H1 (cell line): ENCODE measurements around the gene RCC2. TPM values are rescaled to one million over a fixed set of nuclear protein-coding genes. Genes with fewer than 3 reads are reported as not detected.

Experiments
- CTCF ChIA-PET: fragments of 300-600 bp; sonication (Branson Sonifier 250); formaldehyde crosslinking; loops from one replicate; lab custom pipeline; 2021; ENCODE audit not compliant: partially characterized antibody; lab: Charles Lee
- POLR2A ChIA-PET: fragments of 300-600 bp; sonication (Branson Sonifier 250); formaldehyde crosslinking; loops from one replicate; lab custom pipeline; 2021; ENCODE audit warnings: inconsistent platforms; ENCODE audit not compliant: partially characterized antibody; lab: Charles Lee
- DNase-seq, 2 experiments: peaks; one replicate each; pipeline versions ENCODE4 v3.0.0 to v3.0.0-alpha.2; 2010 to 2022; ENCODE audit warnings: low spot score in 2 of 2, low read depth in 1 of 2, mixed read lengths in 1 of 2
- FAIRE-seq: peaks from 2 replicates; lab custom pipeline; 2011; peaks lifted over from hg19 to GRCh38; lab: Jason Lieb, UNC
- H2AFZ ChIP-seq: 2 replicates; pipeline ENCODE4 v1.8.1; 2012; ENCODE audit warnings: low read length, inconsistent platforms
- H2AK5ac ChIP-seq: 2 replicates; pipeline ENCODE4 v1.6.1; 2013; ENCODE audit warnings: low read depth, low read length
- H2BK120ac ChIP-seq: replicated peaks from 2 replicates; pipeline ENCODE3; 2013; ENCODE audit warnings: low read depth, low read length, inconsistent platforms
- H2BK12ac ChIP-seq: 2 replicates; pipeline ENCODE4 v1.6.1; 2013; ENCODE audit warnings: low read depth, low read length
- H2BK15ac ChIP-seq: 2 replicates; pipeline ENCODE4 v1.6.1; 2013; ENCODE audit warnings: low read length
- H2BK20ac ChIP-seq: 2 replicates; pipeline ENCODE4 v1.6.1; 2013; ENCODE audit warnings: low read length
- H2BK5ac ChIP-seq: 2 replicates; pipeline ENCODE4 v1.6.1; 2013; ENCODE audit warnings: low read depth, low read length
- H3K14ac ChIP-seq: 2 replicates; pipeline ENCODE4 v1.6.1; 2013; ENCODE audit warnings: inconsistent platforms; ENCODE audit not compliant: insufficient read length
- H3K18ac ChIP-seq: 2 replicates; pipeline ENCODE4 v1.6.1; 2013; ENCODE audit warnings: low read length; ENCODE audit errors: extremely low read depth
- H3K23ac ChIP-seq: 2 replicates; pipeline ENCODE4 v1.6.1; 2013; ENCODE audit warnings: inconsistent platforms; ENCODE audit not compliant: insufficient read length
- H3K23me2 ChIP-seq: 2 replicates; pipeline ENCODE4 v1.6.1; 2013; ENCODE audit warnings: low read depth, low read length
- H3K27ac ChIP-seq: 2 replicates; pipeline ENCODE4 v1.6.1; 2011; ENCODE audit warnings: low read depth, low read length, inconsistent platforms
- H3K27me3 ChIP-seq, 4 experiments: replicated peaks in 1 of 4; 1 replicate in 1 of 4; 2 replicates in 3 of 4; pipeline versions ENCODE4 v1.6.1 to v1.8.1; 2011 to 2013; ENCODE audit warnings: low read length in 3 of 4, mild to moderate bottlenecking in 3 of 4, inconsistent platforms in 2 of 4, mixed read lengths in 2 of 4, moderate library complexity in 1 of 4; ENCODE audit not compliant: control insufficient read depth in 3 of 4, insufficient read depth in 3 of 4; ENCODE audit errors: extremely low read depth in 1 of 4
- H3K36me3 ChIP-seq, 4 experiments: 2 replicates each; pipeline versions ENCODE4 v1.6.1 to v1.8.1; 2011 to 2013; ENCODE audit warnings: mild to moderate bottlenecking in 4 of 4, low read length in 3 of 4, moderate library complexity in 2 of 4, control low read depth in 1 of 4, inconsistent platforms in 1 of 4; ENCODE audit not compliant: insufficient read depth in 4 of 4, control insufficient read depth in 2 of 4
- H3K4ac ChIP-seq: replicated peaks from 2 replicates; pipeline ENCODE3; 2013; ENCODE audit warnings: low read length, low read depth, mixed read lengths, inconsistent platforms; ENCODE audit not compliant: insufficient read length
- H3K4me1 ChIP-seq, 4 experiments: replicated peaks in 1 of 4; 1 replicate in 1 of 4; 2 replicates in 3 of 4; pipeline versions ENCODE4 v1.6.1 to v1.8.1; 2011 to 2013; ENCODE audit warnings: low read length in 3 of 4, inconsistent platforms in 2 of 4, mixed read lengths in 1 of 4; ENCODE audit not compliant: insufficient read depth in 4 of 4, control insufficient read depth in 3 of 4
- H3K4me2 ChIP-seq, 2 experiments: 2 replicates each; pipeline versions ENCODE4 v1.6.1 to v1.8.1; 2011 to 2013; ENCODE audit warnings: low read depth in 2 of 2, low read length in 2 of 2, control low read depth in 1 of 2, inconsistent platforms in 1 of 2, mild to moderate bottlenecking in 1 of 2; ENCODE audit not compliant: insufficient read depth in 1 of 2
- H3K4me3 ChIP-seq, 4 experiments: fragments of 200-600, 300-600 bp in 1 of 4; sonication (generic), shearing (Covaris generic), sonication (Bioruptor Twin) in 1 of 4; 2 replicates each; pipeline versions ENCODE4 v1.5.1 to v1.8.1; 2011 to 2016; ENCODE audit warnings: low read length in 4 of 4, low read depth in 3 of 4, control low read depth in 2 of 4, inconsistent platforms in 2 of 4, mild to moderate bottlenecking in 2 of 4, mixed read lengths in 1 of 4, moderate library complexity in 1 of 4; ENCODE audit not compliant: insufficient read depth in 2 of 4; ENCODE audit errors: extremely low read depth in 1 of 4
- H3K56ac ChIP-seq: replicated peaks from 2 replicates; pipeline ENCODE3; 2013; ENCODE audit warnings: low read depth, mild to moderate bottlenecking, mixed read lengths, low read length, inconsistent platforms; ENCODE audit not compliant: insufficient read length
- H3K79me1 ChIP-seq: 2 replicates; pipeline ENCODE4 v1.6.1; 2013; ENCODE audit warnings: low read depth, low read length, control low read depth
- H3K79me2 ChIP-seq, 2 experiments: 2 replicates each; pipeline versions ENCODE4 v1.6.1 to v1.8.1; 2012 to 2013; ENCODE audit warnings: low read length in 2 of 2, mild to moderate bottlenecking in 2 of 2, inconsistent platforms in 1 of 2; ENCODE audit not compliant: insufficient read depth in 2 of 2, control insufficient read depth in 1 of 2
- H3K9ac ChIP-seq, 4 experiments: replicated peaks in 1 of 4; 1 replicate in 1 of 4; 2 replicates in 3 of 4; pipeline versions ENCODE4 v1.6.1 to v1.8.1; 2011 to 2013; ENCODE audit warnings: low read depth in 3 of 4, low read length in 3 of 4, control low read depth in 2 of 4, mild to moderate bottlenecking in 2 of 4, moderate library complexity in 2 of 4, inconsistent platforms in 1 of 4; ENCODE audit errors: extremely low read depth in 1 of 4
- H3K9me3 ChIP-seq, 2 experiments: 2 replicates each; pipeline versions ENCODE4 v1.6.1 to v1.8.1; 2012 to 2013; ENCODE audit warnings: mild to moderate bottlenecking in 2 of 2, moderate library complexity in 2 of 2, control low read depth in 1 of 2, inconsistent platforms in 1 of 2, low read depth in 1 of 2, low read length in 1 of 2, mixed read lengths in 1 of 2; ENCODE audit not compliant: insufficient read depth in 2 of 2
- H4K20me1 ChIP-seq, 2 experiments: replicated peaks in 1 of 2; 2 replicates each; pipeline versions ENCODE3 to v1.8.1; 2011 to 2013; ENCODE audit warnings: inconsistent platforms in 2 of 2, low read length in 2 of 2, mild to moderate bottlenecking in 1 of 2; ENCODE audit not compliant: insufficient read depth in 2 of 2, control insufficient read depth in 1 of 2
- H4K5ac ChIP-seq: 2 replicates; pipeline ENCODE4 v1.6.1; 2013; ENCODE audit warnings: low read length, low read depth, mixed read lengths, inconsistent platforms; ENCODE audit not compliant: insufficient read length
- H4K8ac ChIP-seq: 2 replicates; pipeline ENCODE4 v1.8.0; 2013; ENCODE audit warnings: mild to moderate bottlenecking, moderate library complexity, low read length, inconsistent platforms; ENCODE audit not compliant: insufficient read depth; ENCODE audit errors: extremely low read depth
- H4K91ac ChIP-seq: replicated peaks from 2 replicates; pipeline ENCODE3; 2013; ENCODE audit warnings: low read length, mixed read lengths, inconsistent platforms; ENCODE audit not compliant: insufficient read length
- JUND ChIP-seq: IDR thresholded peaks from 2 replicates; pipeline ENCODE4 v1.6.1; 2011; ENCODE audit warnings: mild to moderate bottlenecking, improper control_type of control experiment, low read length
- RBBP5 ChIP-seq: IDR thresholded peaks from 2 replicates; pipeline ENCODE4 v1.7.1; 2012; ENCODE audit warnings: low read depth, mild to moderate bottlenecking, inconsistent platforms, low read length, moderate library complexity, borderline replicate concordance
- WGBS, 2 experiments: shearing (Covaris generic) in 1 of 2; methylation state at CpG; one replicate each; pipeline versions ENCODE4 v1.1.6 to v1.1.7; 2013 to 2015; ENCODE audit warnings: low lambda C conversion rate in 2 of 2, mixed read lengths in 2 of 2, inconsistent platforms in 1 of 2, low coverage in 1 of 2, missing lambda C conversion rate in 1 of 2; ENCODE audit not compliant: insufficient replicate concordance in 2 of 2, insufficient coverage in 1 of 2, insufficient read length in 1 of 2; ENCODE audit errors: extremely low coverage in 1 of 2, missing lambda C conversion rate in 1 of 2; 5-methylcytosine and 5-hydroxymethylcytosine counted together
- polyA plus RNA-seq, 7 experiments: library from polyadenylated mRNA; depleted of rRNA in 3 of 7; stranded (reverse) in 5 of 7; unstranded in 2 of 7; fragments of >200 nt in 5 of 7; fragments of 200-250 nt in 2 of 7; gene quantifications; 1 replicate in 5 of 7; 2 replicates in 1 of 7; 4 replicates in 1 of 7; pipeline versions ENCODE4 v1.2.1 to v1.2.3, GENCODE V29; 2011 to 2013; ENCODE audit warnings: missing spikeins in 2 of 7, mixed read lengths in 2 of 7
- total RNA-seq: library from RNA; stranded (reverse); fragmentation: NEBNext Ultra II Directional; extraction: Animal tissue kit (Norgen Biotek cat#: 25700); gene quantifications from 2 replicates; pipeline ENCODE4 v1.2.1, GENCODE V29; 2021

RCC2 gene
- total and polyA plus RNA-seq, 2 of the 8 experiments (the other 6 are each of a cell fraction or from before 2014, with no cell fraction given), result 229 to 455 TPM

- POLR2A ChIA-PET, result interaction anchor here (0.6 to 1.6 kb wide), 7 partner anchors 10 to 423 kb away, joined by 3 to 5 read pairs (median 3); no protein-coding TSS in a partner anchor
- Histone ChIP-seq H3K4me2 (no peak overlapping the region), H2AK5ac (no peak overlapping the region), H3K14ac (no peak overlapping the region), H3K79me1 (no peaks in the 10 kb centered on the region), H3K18ac (no peak overlapping the region), H4K91ac (no peak overlapping the region), H4K5ac (no peak overlapping the region), H3K9me3 (no peaks in the 10 kb centered on the region), H2AFZ (no peak overlapping the region), H4K8ac (no peak overlapping the region), H3K9ac (no peak overlapping the region), H3K36me3 (no peaks in the 10 kb centered on the region), H2BK12ac (no peak overlapping the region), H3K23ac (no peak overlapping the region), H4K20me1 (no peaks in the 10 kb centered on the region), H2BK120ac (no peak overlapping the region), H3K4ac (no peak overlapping the region), H3K27ac (no peak overlapping the region), H3K79me2 (no peaks in the 10 kb centered on the region), H2BK15ac (no peak overlapping the region), H3K27me3 (no peaks in the 10 kb centered on the region; a peak in 1 of 7 replicates), H2BK5ac (no peak overlapping the region), H3K23me2 (no peaks in the 10 kb centered on the region), H3K4me3 (no peak overlapping the region), H3K56ac (no peak overlapping the region), H2BK20ac (no peak overlapping the region), H3K4me1 (no peaks in the 10 kb centered on the region)
- WGBS, 2 experiments, result 63% methylated on average over 8 of the region's 8 CpGs; no CpG with 5 or more reads in 1 of the 2 experiments
- CTCF ChIA-PET, result interaction anchor here (0.6 to 3.8 kb wide), 5 partner anchors 10 to 268 kb away, joined by 3 to 21 read pairs (median 4); no protein-coding TSS in a partner anchor
- FAIRE-seq, result no peak
- TF ChIP-seq RBBP5 (no peak), JUND (no peak)
- no peak for DNase-seq
Measured at GRCh38 chr1:17393230-17393629, 46.2 kb downstream of the RCC2 start.
